HG02763 (cell line): Measurements from ENCODE around the gene SELPLG.
"Not testable (repeated sequence)": the region's sequence is repeated elsewhere in the genome, so short reads cannot be mapped to it uniquely, and the experiment has no call there.

ENCODE experiments used
- ATAC-seq: cut with Tn5 transposase; IDR thresholded peaks from one replicate; pipeline ENCODE4 v1.9.1; 2021; ENCODE audit warnings: mild to moderate bottlenecking, moderate library complexity; ENCODE audit not compliant: unreplicated experiment

The SELPLG gene

DNA sequence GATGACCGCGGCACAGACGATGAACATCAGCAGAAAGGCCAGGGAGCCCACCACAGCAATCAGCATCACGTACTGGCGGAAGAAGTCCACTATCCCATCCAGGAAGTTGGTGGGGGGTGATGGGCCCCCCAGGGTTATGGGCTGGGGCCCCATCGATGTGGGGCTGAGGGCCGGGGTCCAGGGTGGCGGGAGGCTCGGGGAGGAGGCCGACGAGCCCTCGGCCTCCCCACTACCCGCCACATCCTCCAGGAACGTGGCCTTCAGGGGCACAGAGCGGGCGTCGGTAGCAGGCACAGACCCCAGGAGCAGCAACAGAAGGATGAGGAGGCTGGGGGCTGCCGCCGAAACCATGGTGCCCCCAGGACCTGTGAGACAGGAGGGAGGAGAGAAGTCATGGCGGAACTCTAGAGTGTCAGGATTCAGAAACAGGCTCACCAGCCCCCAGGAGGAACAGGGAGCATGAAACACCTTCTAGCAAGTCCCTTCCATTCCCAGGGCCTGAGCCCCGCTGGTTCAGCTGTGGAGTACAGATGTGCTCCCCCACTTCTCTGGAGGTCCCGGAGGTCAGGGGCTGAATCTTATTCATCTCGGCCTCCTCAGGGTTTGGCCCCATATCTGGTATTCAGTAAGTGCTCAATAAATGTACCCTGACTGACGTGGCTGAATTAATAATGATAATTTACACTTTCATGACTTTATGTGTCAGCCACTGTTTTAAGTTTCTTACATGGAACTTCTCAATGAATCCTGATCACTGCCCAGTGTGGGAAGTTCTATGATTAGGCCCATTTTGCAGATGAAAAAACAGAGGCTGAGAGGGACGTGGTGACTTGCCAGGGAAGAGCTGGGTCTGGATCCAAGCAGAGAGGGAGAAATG, 41.4 kb downstream of the SELPLG start:
- no peak for ATAC-seq

GRCh38 chr12:108591267-108591980, 42.3 kb downstream of the SELPLG start:
- no peak for ATAC-seq

GRCh38 chr12:108590463-108590862, 43.2 kb downstream of the SELPLG start:
- ATAC-seq, result not testable (repeated sequence)

DNA sequence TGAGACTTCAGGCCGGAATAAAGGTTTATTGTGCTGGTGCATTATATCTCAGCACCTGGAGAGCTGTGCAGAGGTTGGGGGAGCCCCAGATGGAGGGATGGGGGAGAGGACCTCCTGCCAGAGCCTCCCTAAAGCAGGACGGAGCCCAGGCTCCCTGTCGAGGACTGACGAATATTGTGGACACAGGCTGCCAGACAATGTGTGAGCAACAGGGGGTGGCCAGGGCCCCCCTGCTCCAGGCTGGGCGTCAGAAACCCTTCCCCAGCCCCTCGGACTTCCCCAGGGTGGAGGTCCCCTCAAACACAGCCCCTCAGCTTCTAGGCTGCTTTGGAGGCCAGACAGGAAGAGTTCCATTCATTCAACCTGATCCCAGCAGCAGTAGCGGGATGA, 43.9 kb downstream of the SELPLG start:
- ATAC-seq, result no peak

DNA sequence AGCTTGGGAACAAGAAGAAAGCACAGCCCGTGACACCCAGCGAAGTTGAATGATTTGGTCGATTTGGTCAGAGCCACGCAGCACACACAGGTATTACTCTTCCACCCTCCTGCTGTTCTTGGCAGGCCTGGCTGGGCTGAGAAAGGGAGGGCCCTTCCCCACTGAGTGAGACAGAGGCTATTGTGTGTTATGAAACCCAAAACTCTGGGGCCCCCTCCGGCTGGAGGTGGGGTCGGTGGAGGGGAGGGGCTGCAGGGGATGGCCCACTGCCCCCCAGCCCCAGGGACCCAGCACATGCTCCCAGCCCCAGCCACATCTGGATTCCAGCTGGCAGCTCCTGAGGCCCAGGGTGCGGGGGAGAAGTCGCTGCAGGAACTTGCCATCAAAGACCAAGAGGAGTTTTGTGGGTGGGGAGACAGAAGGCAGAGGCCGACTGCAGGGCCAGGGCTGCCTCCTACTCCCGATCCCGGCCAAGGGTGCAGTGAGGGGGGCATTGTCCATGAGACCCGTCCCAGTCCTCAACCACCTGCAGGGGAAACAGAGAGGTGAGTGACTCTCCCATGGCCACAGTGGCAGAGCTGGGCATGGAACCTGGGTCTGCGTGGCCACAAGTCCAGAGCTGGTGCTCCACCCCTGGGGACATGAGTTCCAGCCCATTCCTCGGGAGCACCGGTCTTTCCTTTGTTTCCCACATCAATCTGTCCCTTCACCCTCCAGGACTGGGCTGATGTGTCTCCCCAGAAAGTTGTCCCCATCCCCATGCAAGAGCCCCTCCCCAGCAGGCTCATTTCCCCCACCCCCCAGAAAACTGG, 44.5 kb downstream of the SELPLG start:
- ATAC-seq, result no peak

GRCh38 chr12:108587826-108588225, 45.9 kb downstream of the SELPLG start:
- no peak for ATAC-seq

- no peak for ATAC-seq
Observed at GRCh38 chr12:108586306-108586705, 47.4 kb downstream of the SELPLG start.

DNA sequence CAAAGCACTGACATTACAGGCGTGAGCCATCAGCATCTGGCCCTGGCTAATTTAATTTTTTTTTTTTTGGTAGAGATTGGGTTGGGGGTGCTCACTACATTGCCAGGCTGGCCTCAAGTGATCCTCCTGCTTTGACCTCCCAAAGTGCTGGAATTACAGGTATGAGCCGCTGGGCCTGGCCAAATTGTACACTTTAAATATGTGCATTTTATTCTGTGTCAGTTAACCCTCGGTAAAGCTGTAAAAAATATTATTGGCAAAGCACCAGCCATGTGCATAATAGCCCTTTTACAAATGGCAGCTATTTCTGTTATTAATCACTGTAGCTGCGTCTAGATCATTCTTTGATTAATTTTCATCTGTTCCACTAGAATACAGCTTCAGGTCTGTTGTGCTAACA, 47.8 kb downstream of the SELPLG start:
- no peak for ATAC-seq

DNA sequence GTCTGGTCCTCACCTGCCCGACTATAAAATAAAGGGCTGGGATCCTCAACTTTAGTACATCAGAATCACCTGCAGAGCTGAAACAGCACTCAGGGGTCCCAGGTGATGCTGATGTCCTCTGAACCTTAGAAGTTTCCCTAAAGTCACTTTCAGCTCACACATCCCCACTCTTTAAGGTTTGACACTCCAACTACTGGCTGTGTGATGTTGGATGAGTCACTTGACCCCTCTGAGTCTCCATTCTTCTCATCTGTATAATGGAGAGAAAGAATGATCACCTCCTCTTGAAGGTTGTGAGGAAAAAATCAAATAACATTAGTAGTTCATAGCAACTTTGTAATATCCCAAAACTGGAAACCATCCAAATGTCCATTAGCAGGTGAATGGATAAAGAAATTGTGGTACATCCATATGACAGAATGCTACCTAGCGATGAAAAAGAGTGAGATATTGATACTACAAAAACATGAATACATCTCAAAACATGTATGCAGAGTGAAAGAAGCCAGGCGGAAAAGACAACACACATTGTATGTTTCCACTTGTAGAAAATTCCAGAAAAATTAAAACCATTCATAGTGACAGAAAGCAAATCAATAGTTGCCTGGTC, 49.1 kb downstream of the SELPLG start:
- no peak for ATAC-seq

DNA sequence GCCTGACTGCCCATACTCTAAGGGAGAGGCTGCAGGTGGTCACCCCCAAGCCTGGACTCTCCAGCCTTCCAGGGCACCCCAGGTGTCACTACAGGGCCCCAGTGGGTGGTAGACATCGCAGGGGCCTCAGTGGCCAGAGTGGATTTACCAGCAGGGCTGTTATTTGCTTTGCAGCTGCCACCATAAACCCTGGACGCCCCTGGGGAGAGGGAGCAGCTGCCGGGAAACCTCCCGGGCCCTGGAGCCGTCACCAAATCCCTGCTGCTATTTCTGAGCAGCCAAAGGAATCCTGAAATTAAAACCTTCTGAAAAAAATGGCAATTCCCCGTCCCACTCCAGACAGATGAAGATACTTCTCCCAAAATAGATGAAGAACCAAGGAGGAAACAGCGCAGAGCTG, 49.7 kb downstream of the SELPLG start:
- ATAC-seq, result no peak

DNA sequence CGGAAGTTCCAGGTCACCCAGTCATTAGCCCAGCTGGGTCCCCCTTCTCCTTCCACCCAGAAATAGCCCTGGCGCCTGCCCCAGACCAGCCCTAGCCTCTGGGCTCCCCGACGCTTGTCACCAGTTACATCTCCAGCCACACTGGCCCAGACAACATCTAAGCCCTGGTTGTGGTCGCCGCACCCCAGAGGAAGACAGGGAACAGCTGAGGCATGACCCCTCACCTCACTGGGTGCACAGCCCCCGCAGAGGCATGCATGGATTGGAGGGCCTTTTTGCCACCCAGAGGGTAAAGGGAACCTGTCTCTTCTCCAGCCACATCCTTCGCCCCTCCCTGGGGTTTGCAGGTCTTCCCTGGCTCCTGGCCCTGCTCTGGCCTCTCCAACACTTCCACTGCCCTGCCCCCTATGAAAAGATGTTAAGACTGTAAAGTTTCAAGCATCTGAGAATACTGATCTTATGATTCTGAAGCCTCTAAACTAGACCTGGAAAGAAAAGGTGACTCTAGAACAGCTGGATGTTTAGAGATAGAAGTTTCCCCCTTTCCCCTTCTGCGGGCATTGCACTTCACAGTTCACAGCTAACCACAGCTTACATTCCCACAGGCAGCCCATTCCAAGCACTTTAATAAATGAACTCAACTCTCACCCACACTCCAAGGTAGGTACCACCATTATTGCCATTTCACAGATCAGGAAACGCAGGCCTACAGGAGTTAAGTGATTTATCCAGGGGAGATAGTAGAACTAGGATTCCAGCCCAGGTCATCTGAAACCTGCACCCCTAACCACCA, 50.5 kb downstream of the SELPLG start:
- ATAC-seq, result no peak

DNA sequence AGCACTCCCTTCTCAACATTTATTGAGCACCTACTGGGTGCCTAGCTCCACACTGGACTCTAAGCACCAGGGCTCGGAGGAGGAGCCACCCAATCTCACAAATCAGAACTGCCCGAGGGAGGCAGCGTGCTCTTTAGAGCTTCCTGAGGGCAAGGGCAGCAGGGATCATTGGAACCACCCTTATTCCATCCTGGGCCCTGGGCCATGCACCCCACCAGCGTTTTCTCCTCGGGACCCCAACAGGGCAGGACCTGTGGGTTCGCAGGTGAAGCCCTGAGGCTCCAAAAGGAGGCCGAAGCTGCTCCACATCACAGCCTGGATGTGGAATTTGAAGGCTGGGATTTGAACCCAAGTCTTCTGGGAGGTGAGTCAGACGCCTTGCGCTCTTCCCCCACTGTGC, 51.2 kb downstream of the SELPLG start:
- ATAC-seq, result no peak

- no peak for ATAC-seq
Observed at GRCh38 chr12:108581311-108582227, 52.1 kb downstream of the SELPLG start.

DNA sequence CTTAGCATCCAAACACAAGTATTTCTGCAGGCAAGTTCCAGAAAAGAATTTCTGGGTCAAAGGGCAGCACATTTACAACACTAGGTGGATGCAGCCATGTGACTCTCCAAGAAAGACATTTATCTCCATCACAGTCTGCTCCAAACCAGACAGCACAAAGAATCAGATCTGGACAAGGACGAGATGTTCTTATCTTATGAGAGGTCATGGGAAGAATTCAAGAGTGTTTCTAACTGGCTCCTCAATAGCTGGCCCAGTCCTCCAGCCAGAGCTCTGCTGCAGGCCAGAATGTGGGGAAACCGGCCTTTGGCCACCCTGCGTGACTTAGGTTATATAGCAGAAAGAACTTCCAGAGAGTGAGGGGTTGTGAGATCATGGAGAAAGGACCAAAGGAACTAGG, 53.2 kb downstream of the SELPLG start:
- no peak for ATAC-seq

GRCh38 chr12:108578813-108579212, 54.9 kb downstream of the SELPLG start:
- ATAC-seq, result no peak

DNA sequence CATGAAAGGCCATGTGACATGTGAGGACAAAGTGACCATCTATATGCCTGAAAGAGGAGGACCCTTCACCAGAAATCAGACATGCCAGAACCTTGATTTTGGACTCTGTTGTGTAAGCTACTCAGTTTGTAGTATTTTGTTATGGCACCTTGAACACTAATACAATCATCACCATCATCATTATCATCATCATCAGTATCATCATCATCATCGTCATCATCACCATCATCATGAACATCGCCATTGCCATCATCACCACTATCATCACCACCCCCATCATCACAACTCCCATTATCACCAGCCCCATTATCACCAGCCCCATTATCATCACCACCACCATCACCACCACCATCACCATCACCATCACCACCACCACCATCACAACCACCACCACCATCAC, 55.4 kb downstream of the SELPLG start:
- ATAC-seq, result no peak

- no peak for ATAC-seq
Observed at GRCh38 chr12:108577458-108577857, 56.2 kb downstream of the SELPLG start.

DNA sequence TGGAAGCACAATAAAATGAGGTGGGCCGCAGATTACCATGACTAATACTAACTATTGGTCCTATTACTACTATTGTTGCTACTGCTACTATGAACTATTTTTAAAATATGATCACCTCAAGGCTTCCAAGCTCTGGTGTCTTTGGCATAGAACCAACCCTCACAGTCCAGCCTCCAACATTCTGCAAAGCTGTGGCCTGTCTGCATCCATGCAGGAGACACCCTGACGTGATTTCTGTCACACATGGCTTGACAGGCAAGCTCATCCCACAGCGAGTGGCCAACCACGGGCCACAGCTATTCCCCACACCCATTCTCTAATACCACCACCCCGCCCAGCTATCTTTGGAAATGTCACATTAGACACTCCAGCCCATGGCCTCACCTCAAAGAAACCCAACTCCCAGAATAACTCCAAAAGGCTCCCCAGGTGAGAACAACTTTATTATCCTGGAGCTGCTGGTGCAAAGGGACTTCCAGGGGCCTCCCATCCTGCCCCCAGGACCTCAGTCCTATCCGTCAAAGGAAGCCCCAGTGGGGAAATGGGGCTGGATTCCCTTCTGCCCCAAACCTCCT, 56.9 kb downstream of the SELPLG start:
- no peak for ATAC-seq
